ENCODE measurements around the gene PCF11. TPM values are rescaled to one million over a fixed set of nuclear protein-coding genes. Genes with fewer than 3 reads are reported as not detected.

PCF11 gene
- total and polyA plus RNA-seq, 2 of the 4 experiments (the other 2 are of a cell fraction) = 19.2 to 26.7 TPM

DNA sequence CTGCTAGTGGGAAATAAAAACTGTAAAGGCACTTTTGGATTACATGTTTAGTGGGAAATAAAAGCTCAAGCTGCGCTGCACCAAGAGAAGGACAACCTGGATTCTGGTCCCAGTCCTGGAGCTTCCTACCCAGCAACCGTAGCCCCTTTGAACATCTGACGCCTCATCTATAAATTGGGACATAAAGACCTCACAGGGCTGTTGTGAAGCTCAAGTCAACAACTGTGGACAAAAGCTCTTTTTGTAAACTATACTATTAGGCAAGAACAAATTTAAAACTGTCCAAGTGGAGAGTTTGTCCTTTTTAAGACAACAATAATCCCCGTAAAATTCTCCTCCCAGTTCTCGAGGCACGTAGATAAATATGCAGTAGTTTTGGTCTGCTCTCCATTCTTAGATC lies 17.6 kb upstream of the PCF11 start:
- no TSS peak for BruUV-seq (replicated peaks)
- Histone ChIP-seq H3K14ac (replicated peaks; ENCODE audit: low read depth, low read length) (no peak overlapping the region), H2AK5ac (ENCODE audit: low read depth, low read length) (no peak overlapping the region), H3K4ac (ENCODE audit: low read depth, low read length) (no peak overlapping the region), H3K23ac (ENCODE audit: low read depth, low read length) (no peak overlapping the region), H2BK15ac (ENCODE audit: low read depth, low read length) (no peak overlapping the region), H3K36me3 (ENCODE audit: control insufficient read depth, insufficient read depth, low read length) (no peaks in the 10 kb centered on the region), H4K5ac (ENCODE audit: low read depth, low read length) (no peak overlapping the region), H2BK20ac (ENCODE audit: low read depth, low read length) (no peak overlapping the region), H3K27me3 (ENCODE audit: control insufficient read depth, insufficient read depth, low read length) (peaks cover 5% of the 10 kb centered on the region), H3K56ac (ENCODE audit: extremely low read depth, insufficient read depth, low read length) (no peak overlapping the region), H3K79me1 (ENCODE audit: low read depth in 1 of 2, low read length in 2 of 2) (no peaks in the 10 kb centered on the region), H3K18ac (ENCODE audit: low read depth, low read length) (no peak overlapping the region), H3K4me3 (ENCODE audit: insufficient read depth, low read depth, low read length) (no peak overlapping the region), H4K20me1 (ENCODE audit: insufficient read depth, low read length) (no peaks in the 10 kb centered on the region), H4K91ac (ENCODE audit: insufficient read depth, low read depth, low read length) (no peak overlapping the region), H3K9me1 (ENCODE audit: insufficient read depth, low read length) (no peaks in the 10 kb centered on the region), H3K9ac (ENCODE audit: low read depth, low read length) (no peak overlapping the region), H3K27ac (ENCODE audit: insufficient read depth, low read length) (no peak overlapping the region), H3K4me2 (ENCODE audit: low read depth, low read length) (no peak overlapping the region), H3K9me3 (ENCODE audit: control insufficient read depth, insufficient read depth, low read length) (no peaks in the 10 kb centered on the region), H2AK9ac (replicated peaks; ENCODE audit: low read depth, low read length, poor library complexity) (no peak overlapping the region), H2BK5ac (ENCODE audit: low read depth, low read length, poor library complexity, severe bottlenecking) (no peak overlapping the region), H3K4me1 (ENCODE audit: control insufficient read depth, insufficient read depth, low read length) (no peaks in the 10 kb centered on the region), H2BK120ac (ENCODE audit: low read depth, low read length) (no peak overlapping the region), H2AFZ (replicated peaks; ENCODE audit: low read length, poor library complexity) (no peak overlapping the region), H4K8ac (ENCODE audit: low read depth in 2 of 2, low read length in 2 of 2) (no peak overlapping the region)
- ChIA-PET CTCF (no interaction called here), POLR2A (ENCODE audit: unreplicated experiment) (no interaction called here)
- dilution Hi-C loops (cut with HindIII; ENCODE audit: low sequenced_read_pairs, unreplicated experiment) = no loop called here
- ATAC-seq (ENCODE audit: low read depth) = no peak
- WGBS, 2 experiments (ENCODE audit: extremely low coverage in 2 of 2, insufficient read length in 1 of 2) = no CpG with 5 or more reads among the region's 6 CpGs
- in situ Hi-C loops (cut with MboI; ENCODE audit: low sequenced_read_pairs) = no loop called here
- TF ChIP-seq BHLHE40 (IDR thresholded peaks at IDR 0.05; ENCODE audit: low read depth, low read length) (no peak), NFE2L2 (IDR thresholded peaks at IDR 0.05; ENCODE audit: low read depth, low read length) (no peak), MAZ (IDR thresholded peaks at IDR 0.05; ENCODE audit: borderline replicate concordance, low read depth, low read length) (no peak), POLR2A (IDR thresholded peaks at IDR 0.05; ENCODE audit: low read depth, low read length) (no peak), CHD1 (IDR thresholded peaks at IDR 0.05; ENCODE audit: low read depth, low read length) (no peak), RAD21 (IDR thresholded peaks at IDR 0.05; ENCODE audit: low read length) (no peak), SMC3 (IDR thresholded peaks at IDR 0.05; ENCODE audit: low read depth, low read length) (no peak), MXI1 (IDR thresholded peaks at IDR 0.05; ENCODE audit: borderline replicate concordance, low read depth, low read length) (no peak), RCOR1 (IDR thresholded peaks at IDR 0.05; ENCODE audit: insufficient replicate concordance, low read length) (no peak), FOS (IDR thresholded peaks at IDR 0.05; ENCODE audit: low read depth, low read length) (no peak), ELK1 (IDR thresholded peaks at IDR 0.05; ENCODE audit: borderline replicate concordance, low read depth, low read length) (no peak)
- TF ChIP-seq, protein P1, sequence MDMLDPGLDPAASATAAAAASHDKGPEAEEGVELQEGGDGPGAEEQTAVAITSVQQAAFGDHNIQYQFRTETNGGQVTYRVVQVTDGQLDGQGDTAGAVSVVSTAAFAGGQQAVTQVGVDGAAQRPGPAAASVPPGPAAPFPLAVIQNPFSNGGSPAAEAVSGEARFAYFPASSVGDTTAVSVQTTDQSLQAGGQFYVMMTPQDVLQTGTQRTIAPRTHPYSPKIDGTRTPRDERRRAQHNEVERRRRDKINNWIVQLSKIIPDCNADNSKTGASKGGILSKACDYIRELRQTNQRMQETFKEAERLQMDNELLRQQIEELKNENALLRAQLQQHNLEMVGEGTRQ (IDR thresholded peaks at IDR 0.05; ENCODE audit: low read depth, low read length) = no peak
- no peak for DNase-seq
- intact Hi-C loops (cut with micrococcal nuclease) = no loop called here

Data from IMR-90 (cell line).